Endothelial cell of umbilical vein (primary cell): ENCODE results near the gene MGLL. TPM values are rescaled to one million over a fixed set of nuclear protein-coding genes. Genes with fewer than 3 reads are reported as not detected.

Experiments
- BruUV-seq: library from RNA; stranded (reverse); fragments of 400-500 nt; replicated peaks from 2 replicates; lab custom pipeline; 2021; lab: Mats Ljungman, UMichigan
- CTCF ChIA-PET: fragments of 300-600, 350-600 bp; sonication (Branson Sonifier 250); formaldehyde crosslinking; loops from one replicate; lab custom pipeline; 2021; ENCODE audit warnings: antibody characterized with exemption, inconsistent platforms; lab: Charles Lee
- POLR2A ChIA-PET: fragments of 300-600, 350-600 bp; sonication (Branson Sonifier 250); formaldehyde crosslinking; loops from one replicate; lab custom pipeline; 2021; ENCODE audit warnings: antibody characterized with exemption, inconsistent platforms; lab: Charles Lee
- DNase-seq: peaks from one replicate; pipeline ENCODE4 v3.0.0-alpha.2; 2011; ENCODE audit warnings: low read depth, low spot score
- FAIRE-seq: peaks from 2 replicates; lab custom pipeline; 2011; peaks lifted over from hg19 to GRCh38; lab: Jason Lieb, UNC
- H2AFZ ChIP-seq: 2 replicates; pipeline ENCODE4 v1.6.0; 2012; ENCODE audit warnings: low read depth, low read length, control low read depth, inconsistent platforms
- H3K27ac ChIP-seq: 2 replicates; pipeline ENCODE4 v1.5.1; 2011; ENCODE audit warnings: low read depth, mild to moderate bottlenecking, control low read depth, low read length, moderate library complexity; ENCODE audit not compliant: insufficient read depth
- H3K27me3 ChIP-seq, 2 experiments: 2 replicates each; pipeline versions ENCODE4 v1.6.0 to v1.6.1; 2011; ENCODE audit warnings: low read length in 2 of 2, mixed read lengths in 1 of 2; ENCODE audit not compliant: control insufficient read depth in 2 of 2, insufficient read depth in 2 of 2
- H3K36me3 ChIP-seq, 2 experiments: 2 replicates in 1 of 2; 3 replicates in 1 of 2; pipeline ENCODE4 v1.5.1; 2011; ENCODE audit warnings: low read length in 2 of 2, mild to moderate bottlenecking in 1 of 2, moderate library complexity in 1 of 2; ENCODE audit not compliant: control insufficient read depth in 2 of 2, insufficient read depth in 2 of 2; ENCODE audit errors: extremely low read depth in 1 of 2
- H3K4me1 ChIP-seq: 3 replicates; pipeline ENCODE4 v1.5.1; 2011; ENCODE audit warnings: mild to moderate bottlenecking, low read length; ENCODE audit not compliant: control insufficient read depth, insufficient read depth; ENCODE audit errors: extremely low read depth
- H3K4me2 ChIP-seq: 2 replicates; pipeline ENCODE4 v1.6.1; 2011; ENCODE audit warnings: low read length, control low read depth, mixed read lengths; ENCODE audit not compliant: insufficient read depth
- H3K4me3 ChIP-seq, 3 experiments: fragments of 200-600 bp in 1 of 3; sonication (generic), shearing (Covaris generic) in 1 of 3; replicated peaks in 1 of 3; 2 replicates each; pipeline ENCODE4 v1.5.1; 2011 to 2016; ENCODE audit warnings: control low read depth in 3 of 3, low read length in 3 of 3, mild to moderate bottlenecking in 2 of 3, inconsistent platforms in 1 of 3, low read depth in 1 of 3, moderate library complexity in 1 of 3; ENCODE audit not compliant: insufficient read depth in 1 of 3
- H3K79me2 ChIP-seq: 2 replicates; pipeline ENCODE4 v1.6.0; 2012; ENCODE audit warnings: low read length, inconsistent platforms; ENCODE audit not compliant: control insufficient read depth, insufficient read depth
- H3K9ac ChIP-seq: replicated peaks from 2 replicates; pipeline ENCODE3; 2011; ENCODE audit warnings: low read length, control low read depth; ENCODE audit not compliant: insufficient read depth; ENCODE audit errors: extremely low read depth
- H3K9me1 ChIP-seq: replicated peaks from 3 replicates; pipeline ENCODE4 v1.6.0; 2011; ENCODE audit warnings: mild to moderate bottlenecking, low read length; ENCODE audit not compliant: control insufficient read depth, insufficient read depth; ENCODE audit errors: extremely low read depth
- H3K9me3 ChIP-seq: replicated peaks from 2 replicates; pipeline ENCODE4 v1.5.1; 2012; ENCODE audit warnings: low read length, inconsistent platforms; ENCODE audit not compliant: control insufficient read depth, insufficient read depth
- H4K20me1 ChIP-seq: replicated peaks from 2 replicates; pipeline ENCODE3; 2011; ENCODE audit warnings: mild to moderate bottlenecking, low read length; ENCODE audit not compliant: control insufficient read depth, insufficient read depth; ENCODE audit errors: extremely low read depth
- EZH2 ChIP-seq: IDR thresholded peaks from 2 replicates; pipeline ENCODE4 v1.6.1; 2012; ENCODE audit warnings: borderline replicate concordance, low read depth, mild to moderate bottlenecking, moderate library complexity, low read length, inconsistent platforms; ENCODE audit not compliant: severe bottlenecking
- JUN ChIP-seq: IDR thresholded peaks from 2 replicates; pipeline ENCODE4 v1.6.1; 2011; ENCODE audit warnings: borderline replicate concordance, low read depth; ENCODE audit not compliant: insufficient read length, insufficient read depth
- MYC ChIP-seq: IDR thresholded peaks from one replicate; pipeline ENCODE4 v1.6.1; 2011; ENCODE audit warnings: mild to moderate bottlenecking, low read depth, low read length
- POLR2A ChIP-seq: IDR thresholded peaks from 2 replicates; pipeline ENCODE4 v1.6.1; 2012; ENCODE audit warnings: low read depth, mild to moderate bottlenecking, control low read depth, low read length
- dilution Hi-C: fragments of 300-500 bp; cut with MboI; formaldehyde crosslinking; loops from one replicate; pipeline ENCODE4 v1.15.0; 2019; ENCODE audit warnings: low sequenced_read_pairs; ENCODE audit not compliant: extremely low pct_ligation_motif_present
- intact Hi-C: fragments of 100-400 bp; cut with micrococcal nuclease; formaldehyde crosslinking; loops from one replicate; pipeline ENCODE4 v1.10.0; 2022
- polyA plus RNA-seq, 4 experiments: library from polyadenylated mRNA; depleted of rRNA in 3 of 4; stranded (reverse) in 3 of 4; unstranded in 1 of 4; fragments of >200 nt; gene quantifications; 2 replicates each; pipeline versions ENCODE4 v1.2.1 to v1.2.3, GENCODE V29; 2011 to 2012; ENCODE audit warnings: missing spikeins in 1 of 4
- total RNA-seq: library from RNA; stranded (reverse); gene quantifications from 2 replicates; pipeline ENCODE4 v1.2.3, GENCODE V29; 2021
- TF ChIP-seq, protein P1 (sequence below), 2 donors: IDR thresholded peaks; 1 replicate in 1 of 2; 2 replicates in 1 of 2; pipeline ENCODE4 v1.5.1; 2011; ENCODE audit warnings: low read length in 2 of 2, mild to moderate bottlenecking in 2 of 2, moderate library complexity in 2 of 2, control low read depth in 1 of 2, inconsistent platforms in 1 of 2, low read depth in 1 of 2; ENCODE audit not compliant: insufficient read depth in 1 of 2; ENCODE audit errors: extremely low read depth in 1 of 2

Gene MGLL
- total and polyA plus RNA-seq, 2 donors (not counting 3 experiments of a cell fraction or from before 2014, with no cell fraction given) = 30.7 to 60.2 TPM

DNA sequence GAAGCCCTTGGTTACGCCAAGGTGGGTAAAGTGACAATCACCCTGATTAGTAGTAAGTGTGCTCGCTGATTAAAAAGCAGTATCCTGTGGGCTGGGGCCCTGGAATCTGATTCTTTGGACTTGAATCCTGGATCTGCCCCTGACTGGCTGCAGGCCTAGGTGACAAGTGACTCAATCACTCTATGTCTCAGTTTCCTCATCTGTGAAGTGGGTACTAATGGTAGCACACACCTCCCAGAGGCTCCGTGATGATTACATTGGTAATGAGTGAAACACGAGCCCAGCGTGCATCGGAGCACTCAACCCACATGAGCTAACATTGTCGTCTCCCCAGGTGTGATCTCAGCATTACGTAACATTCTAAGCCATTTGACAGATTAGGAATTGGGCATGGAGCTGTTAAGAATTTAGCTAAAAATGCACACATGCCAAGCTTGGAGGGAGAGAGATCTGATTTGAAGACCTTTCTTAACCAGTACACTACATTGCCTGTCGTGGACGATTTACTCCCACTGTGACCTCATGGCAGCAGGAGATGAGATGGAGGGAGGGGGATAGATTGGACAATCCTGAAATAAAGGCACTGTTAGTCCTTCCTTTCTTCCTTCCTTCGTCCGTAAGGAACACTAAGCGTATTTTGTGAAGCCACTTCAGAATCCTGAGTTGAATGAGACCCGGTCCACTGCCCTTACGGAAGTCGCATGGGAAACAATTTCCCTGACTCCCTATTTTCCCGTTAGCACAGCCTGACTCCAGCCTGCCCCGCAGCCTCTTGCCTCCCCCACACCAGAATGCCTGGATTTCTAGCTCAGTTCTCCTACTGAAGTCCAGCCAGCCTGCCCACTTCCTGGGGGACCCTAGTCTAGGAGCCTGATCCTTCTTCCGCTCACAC lies 32.1 kb downstream of the MGLL start:
- TF ChIP-seq MYC (no peak), EZH2 (no peak), POLR2A (no peak), JUN (no peak)
- TF ChIP-seq, protein P1, sequence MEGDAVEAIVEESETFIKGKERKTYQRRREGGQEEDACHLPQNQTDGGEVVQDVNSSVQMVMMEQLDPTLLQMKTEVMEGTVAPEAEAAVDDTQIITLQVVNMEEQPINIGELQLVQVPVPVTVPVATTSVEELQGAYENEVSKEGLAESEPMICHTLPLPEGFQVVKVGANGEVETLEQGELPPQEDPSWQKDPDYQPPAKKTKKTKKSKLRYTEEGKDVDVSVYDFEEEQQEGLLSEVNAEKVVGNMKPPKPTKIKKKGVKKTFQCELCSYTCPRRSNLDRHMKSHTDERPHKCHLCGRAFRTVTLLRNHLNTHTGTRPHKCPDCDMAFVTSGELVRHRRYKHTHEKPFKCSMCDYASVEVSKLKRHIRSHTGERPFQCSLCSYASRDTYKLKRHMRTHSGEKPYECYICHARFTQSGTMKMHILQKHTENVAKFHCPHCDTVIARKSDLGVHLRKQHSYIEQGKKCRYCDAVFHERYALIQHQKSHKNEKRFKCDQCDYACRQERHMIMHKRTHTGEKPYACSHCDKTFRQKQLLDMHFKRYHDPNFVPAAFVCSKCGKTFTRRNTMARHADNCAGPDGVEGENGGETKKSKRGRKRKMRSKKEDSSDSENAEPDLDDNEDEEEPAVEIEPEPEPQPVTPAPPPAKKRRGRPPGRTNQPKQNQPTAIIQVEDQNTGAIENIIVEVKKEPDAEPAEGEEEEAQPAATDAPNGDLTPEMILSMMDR (IDR thresholded peaks at IDR 0.05; ENCODE audit: extremely low read depth in 1 of 2, insufficient read depth in 1 of 2, low read depth in 1 of 2, low read length in 2 of 2) = no peak
- peaks cover 6% of the 10 kb centered on the region for H3K4me1 ChIP-seq
- FAIRE-seq (no peak), DNase-seq (no peak)
- peaks cover 9% of the 10 kb centered on the region for H3K79me2 ChIP-seq
- H3K9ac ChIP-seq = no peak overlapping the region
- H3K27me3 ChIP-seq = no peaks in the 10 kb centered on the region
- dilution Hi-C loops = no loop called here
- H3K4me3 ChIP-seq = no peak overlapping the region
- no peaks in the 10 kb centered on the region for H4K20me1 ChIP-seq
- no peaks in the 10 kb centered on the region for H3K9me3 ChIP-seq
- no peak overlapping the region for H3K27ac ChIP-seq
- no TSS peak for BruUV-seq
- CTCF ChIA-PET = interaction anchor here (0.7 to 3.3 kb wide), 18 partner anchors 8 to 215 kb away, joined by 3 to 23 read pairs (median 3); partner anchors contain the start of gene MGLL
- POLR2A ChIA-PET = no interaction called here
- H2AFZ ChIP-seq = no peak overlapping the region
- no peaks in the 10 kb centered on the region for H3K9me1 ChIP-seq
- no peaks in the 10 kb centered on the region for H3K36me3 ChIP-seq
- H3K4me2 ChIP-seq = no peak overlapping the region
- intact Hi-C loops = no loop called here
